CD4-positive, alpha-beta T cell (primary cell): Measurements from ENCODE around the gene LIMK2. TPM values are rescaled to one million over a fixed set of nuclear protein-coding genes. Genes with fewer than 3 reads are reported as not detected.

Source experiments
- ATAC-seq: fragments of 200-7000 bp; cut with Tn5 transposase; one replicate; pipeline ENCODE4 v1.10.0; 2022; ENCODE audit warnings: mild to moderate bottlenecking; ENCODE audit not compliant: poor library complexity
- CTCF ChIA-PET: fragments of 350-600 bp; sonication (Branson Sonifier 250); formaldehyde crosslinking; loops from one replicate; lab custom pipeline; 2021; ENCODE audit warnings: antibody characterized with exemption, inconsistent platforms; lab: Charles Lee
- POLR2A ChIA-PET: fragments of 350-600 bp; sonication (Branson Sonifier 250); formaldehyde crosslinking; loops from one replicate; lab custom pipeline; 2021; ENCODE audit warnings: antibody characterized with exemption, inconsistent platforms; lab: Charles Lee
- DNase-seq, 14 experiments: peaks; one replicate each; pipeline ENCODE4 v3.0.0-alpha.2; 2013 to 2020; ENCODE audit warnings: mixed read lengths in 2 of 14
- H3K27ac ChIP-seq, 2 donors: one replicate each; pipeline versions ENCODE4 v1.5.1 to v1.7.0; 2013; ENCODE audit warnings: low read length in 2 of 2, low read depth in 1 of 2, mild to moderate bottlenecking in 1 of 2
- H3K27me3 ChIP-seq, 2 experiments: 1 replicate in 1 of 2; 2 replicates in 1 of 2; pipeline versions ENCODE4 v1.6.1 to v1.7.0; 2013; ENCODE audit warnings: low read length in 2 of 2, control low read depth in 1 of 2, mild to moderate bottlenecking in 1 of 2, moderate library complexity in 1 of 2; ENCODE audit not compliant: insufficient read depth in 2 of 2, control insufficient read depth in 1 of 2
- H3K36me3 ChIP-seq: one replicate; pipeline ENCODE4 v1.6.1; 2013; ENCODE audit warnings: low read length, control low read depth; ENCODE audit not compliant: insufficient read depth
- H3K4me1 ChIP-seq: one replicate; pipeline ENCODE4 v1.6.1; 2013; ENCODE audit warnings: low read length, control low read depth; ENCODE audit not compliant: insufficient read depth
- H3K4me3 ChIP-seq: one replicate; pipeline ENCODE4 v1.5.1; 2013; ENCODE audit warnings: mild to moderate bottlenecking, low read length, moderate library complexity
- H3K9me3 ChIP-seq, 2 experiments: 1 replicate in 1 of 2; 2 replicates in 1 of 2; pipeline versions ENCODE4 v1.6.1 to v1.7.0; 2013; ENCODE audit warnings: low read length in 2 of 2, mild to moderate bottlenecking in 2 of 2, control low read depth in 1 of 2, moderate library complexity in 1 of 2; ENCODE audit not compliant: control insufficient read depth in 1 of 2, insufficient read depth in 1 of 2
- H3K27ac Mint-ChIP-seq: one replicate; pipeline ENCODE4 v1.8.0; 2020; ENCODE audit warnings: mixed read lengths
- H3K27me3 Mint-ChIP-seq: one replicate; pipeline ENCODE4 v1.8.0; 2021; ENCODE audit warnings: mixed read lengths
- H3K36me3 Mint-ChIP-seq: one replicate; pipeline ENCODE4 v1.8.0; 2021; ENCODE audit warnings: low read depth, mixed read lengths
- H3K4me1 Mint-ChIP-seq: one replicate; pipeline ENCODE4 v1.8.0; 2021; ENCODE audit warnings: low read depth, mixed read lengths
- H3K4me3 Mint-ChIP-seq: one replicate; pipeline ENCODE4 v1.8.0; 2020; ENCODE audit warnings: mild to moderate bottlenecking, mixed read lengths
- H3K9me3 Mint-ChIP-seq: one replicate; pipeline ENCODE4 v1.8.0; 2020; ENCODE audit warnings: mixed read lengths
- CTCF ChIP-seq: fragments of 200-600 bp; IDR thresholded peaks from one replicate; pipeline ENCODE4 v1.8.0; 2022; ENCODE audit warnings: antibody characterized with exemption, mild to moderate bottlenecking
- intact Hi-C, 2 experiments: fragments of 100-400 bp; cut with DNase I in 1 of 2; cut with micrococcal nuclease in 1 of 2; formaldehyde crosslinking; loops; one replicate each; pipeline versions ENCODE4 v1.15.1 to v1.9.0; 2023 to 2025; cut with DNase I, micrococcal nuclease
- total RNA-seq, 174 experiments: library from RNA in 2 of 174; stranded (reverse) in 2 of 174; gene quantifications; one replicate each; pipeline ENCODE4 v1.2.3 and lab custom pipeline; 2021 to 2026

LIMK2 gene
- total RNA-seq, 2 experiments from 2014 or later, result 13.1 to 14.6 TPM

- intact Hi-C loops, result loop anchor here in 1 of 2 experiments (5.0 kb wide), 1 partner anchor 204 kb away; no protein-coding TSS in a partner anchor
- ChIA-PET POLR2A (interaction anchor here (0.8 to 14.2 kb wide), 13 partner anchors 9 to 366 kb away, joined by 3 to 1064 read pairs (median 6); partner anchors contain the start of genes DRG1, MORC2, PATZ1 and TUG1), CTCF (interaction anchor here (1.2 to 5.5 kb wide), 3 partner anchors 10 to 25 kb away, joined by 7 to 27 read pairs (median 15); no protein-coding TSS in a partner anchor)
- DNase-seq (peak in 1 of 14 experiments; percentile 14), ATAC-seq (no peak)
- peaks cover 100% of the 10 kb centered on the region for H3K36me3 Mint-ChIP-seq
- Histone ChIP-seq H3K9me3 (no peaks in the 10 kb centered on the region), H3K27me3 (no peaks in the 10 kb centered on the region), H3K27ac (peak overlapping the region; percentile 90 to 100), H3K4me3 (peak overlapping the region; percentile 90), H3K4me1 (peaks cover 76% of the 10 kb centered on the region), H3K36me3 (peaks cover 62% of the 10 kb centered on the region)
- no peaks in the 10 kb centered on the region for H3K9me3 Mint-ChIP-seq
- no peaks in the 10 kb centered on the region for H3K27me3 Mint-ChIP-seq
- peaks cover 86% of the 10 kb centered on the region for H3K4me1 Mint-ChIP-seq
- TF ChIP-seq CTCF, result no peak
- H3K27ac Mint-ChIP-seq, result peak overlapping the region; percentile 98
- H3K4me3 Mint-ChIP-seq, result peak overlapping the region; percentile 94
These were observed 76.6 kb downstream of the LIMK2 start for GRCh38 chr22:31288496-31289240.

GRCh38 chr22:31289344-31289743 is 77.2 kb downstream of the LIMK2 start:
- H3K4me1 Mint-ChIP-seq, result peaks cover 86% of the 10 kb centered on the region
- CTCF ChIA-PET, result interaction anchor here (1.0 to 5.5 kb wide), 5 partner anchors 11 to 57 kb away, joined by 3 to 27 read pairs (median 10); no protein-coding TSS in a partner anchor
- DNase-seq (peak in 6 of 14 experiments; percentile 34 to 53 (median 46)), ATAC-seq (no peak)
- Histone ChIP-seq H3K4me3 (peak overlapping the region; percentile 90), H3K36me3 (peaks cover 57% of the 10 kb centered on the region), H3K4me1 (peaks cover 76% of the 10 kb centered on the region), H3K27me3 (no peaks in the 10 kb centered on the region), H3K27ac (peak overlapping the region; percentile 90 to 100), H3K9me3 (no peaks in the 10 kb centered on the region)
- no peaks in the 10 kb centered on the region for H3K9me3 Mint-ChIP-seq
- no peaks in the 10 kb centered on the region for H3K27me3 Mint-ChIP-seq
- peak overlapping the region; percentile 98 for H3K27ac Mint-ChIP-seq
- POLR2A ChIA-PET, result interaction anchor here (1.0 to 14.2 kb wide), 18 partner anchors 12 to 373 kb away, joined by 3 to 1064 read pairs (median 9); partner anchors contain the start of genes DRG1, LIMK2, MORC2 and PATZ1
- intact Hi-C loops, result loop anchor here in 1 of 2 experiments (5.0 kb wide), 1 partner anchor 203 kb away; no protein-coding TSS in a partner anchor
- no peak for TF ChIP-seq CTCF
- peaks cover 94% of the 10 kb centered on the region for H3K36me3 Mint-ChIP-seq
- peak overlapping the region; percentile 94 for H3K4me3 Mint-ChIP-seq
